ENCODE results near the gene SPPL2A. TPM values are rescaled to one million over a fixed set of nuclear protein-coding genes. Genes with fewer than 3 reads are reported as not detected.
A peak's percentile ranks its signal among the peaks of the same experiment; 100 is the strongest.
"Not testable (repeated sequence)": the region's sequence is repeated elsewhere in the genome, so short reads cannot be mapped to it uniquely, and the experiment has no call there.

Gene SPPL2A
- total RNA-seq, 1 experiment from 2014 or later, result 100 TPM

DNA sequence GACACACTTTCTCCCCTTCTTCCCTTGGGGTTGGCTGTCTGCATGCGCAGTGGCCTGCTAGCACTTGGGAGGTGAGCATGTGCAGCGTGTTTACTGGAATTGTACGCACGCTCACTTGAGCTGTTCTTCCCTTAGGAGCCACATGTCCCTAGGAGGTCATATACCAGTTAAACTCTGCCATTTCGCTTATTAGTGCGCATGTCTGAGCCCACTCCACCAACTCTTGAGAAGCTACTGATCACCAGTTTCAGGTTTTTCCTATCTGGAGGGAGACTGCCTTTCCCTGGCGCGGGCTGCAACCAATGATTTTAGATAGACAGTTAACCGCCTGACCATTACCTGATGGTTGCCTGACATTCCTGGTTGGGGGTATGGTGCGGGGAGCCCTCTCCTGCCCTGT lies 47.6 kb upstream of the SPPL2A start:
- peaks cover 27% of the 10 kb centered on the region for H3K4me1 ChIP-seq (ENCODE audit: insufficient read depth, low read length, poor library complexity, severe bottlenecking)
- intact Hi-C loops (cut with micrococcal nuclease; ENCODE audit: unreplicated experiment), result no loop called here
- no peak overlapping the region for H3K4me3 ChIP-seq (ENCODE audit: low read depth, low read length, poor library complexity, severe bottlenecking)
- DNase-seq (ENCODE audit: low spot score), result no peak
- no peaks in the 10 kb centered on the region for H3K9me3 ChIP-seq (ENCODE audit: low read depth, low read length, poor library complexity, severe bottlenecking)
- ChIA-PET POLR2A (ENCODE audit: low non-redundant PET) (no interaction called here), CTCF (no interaction called here)
- H3K36me3 ChIP-seq (ENCODE audit: insufficient read depth, low read length, poor library complexity, severe bottlenecking), result no peaks in the 10 kb centered on the region
- H3K27me3 ChIP-seq (replicated peaks; ENCODE audit: insufficient read depth, low read depth, low read length, poor library complexity), result no peaks in the 10 kb centered on the region
- TF ChIP-seq CTCF (conservative IDR thresholded peaks at IDR 0.05; ENCODE audit: low read depth, low read length) (no peak), EZH2 (IDR thresholded peaks at IDR 0.05; ENCODE audit: borderline replicate concordance, low read depth, low read length, poor library complexity, severe bottlenecking) (no peak)
- no TSS peak for BruUV-seq (replicated peaks)
- peak overlapping the region; percentile 58 for H3K27ac ChIP-seq (ENCODE audit: low read depth, low read length, poor library complexity, severe bottlenecking)

DNA sequence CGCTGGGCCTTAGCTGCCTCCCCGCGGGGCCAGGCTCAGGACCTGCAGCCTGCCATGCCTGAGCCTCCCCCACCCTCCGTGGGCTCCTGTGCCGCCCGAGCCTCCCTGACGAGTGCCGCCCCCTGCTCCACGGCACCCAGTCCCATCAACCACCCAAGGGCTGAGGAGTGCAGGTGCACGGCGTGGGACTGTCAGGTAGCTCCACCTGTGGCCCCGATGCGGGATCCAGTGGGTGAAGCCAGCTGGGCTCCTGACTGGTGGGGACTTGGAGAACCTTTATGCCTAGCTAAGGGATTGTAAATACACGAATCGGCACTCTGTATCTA lies 46.6 kb upstream of the SPPL2A start:
- intact Hi-C loops (cut with micrococcal nuclease; ENCODE audit: unreplicated experiment); H3K9me3 ChIP-seq (ENCODE audit: low read depth, low read length, poor library complexity, severe bottlenecking); POLR2A ChIA-PET (ENCODE audit: low non-redundant PET); DNase-seq (ENCODE audit: low spot score); H3K4me3 ChIP-seq (ENCODE audit: low read depth, low read length, poor library complexity, severe bottlenecking); H3K27ac ChIP-seq (ENCODE audit: low read depth, low read length, poor library complexity, severe bottlenecking); H3K27me3 ChIP-seq (replicated peaks; ENCODE audit: insufficient read depth, low read depth, low read length, poor library complexity); CTCF ChIA-PET; BruUV-seq (replicated peaks); H3K36me3 ChIP-seq (ENCODE audit: insufficient read depth, low read length, poor library complexity, severe bottlenecking): not testable (repeated sequence)
- peaks cover 35% of the 10 kb centered on the region for H3K4me1 ChIP-seq (ENCODE audit: insufficient read depth, low read length, poor library complexity, severe bottlenecking)

- H3K4me3 ChIP-seq (ENCODE audit: low read depth, low read length, poor library complexity, severe bottlenecking); intact Hi-C loops (cut with micrococcal nuclease; ENCODE audit: unreplicated experiment); CTCF ChIA-PET; H3K27ac ChIP-seq (ENCODE audit: low read depth, low read length, poor library complexity, severe bottlenecking); H3K27me3 ChIP-seq (replicated peaks; ENCODE audit: insufficient read depth, low read depth, low read length, poor library complexity); H3K9me3 ChIP-seq (ENCODE audit: low read depth, low read length, poor library complexity, severe bottlenecking); BruUV-seq (replicated peaks); DNase-seq (ENCODE audit: low spot score); POLR2A ChIA-PET (ENCODE audit: low non-redundant PET); H3K36me3 ChIP-seq (ENCODE audit: insufficient read depth, low read length, poor library complexity, severe bottlenecking): not testable (repeated sequence)
- H3K4me1 ChIP-seq (ENCODE audit: insufficient read depth, low read length, poor library complexity, severe bottlenecking), result peaks cover 35% of the 10 kb centered on the region
Measured at GRCh38 chr15:50811461-50812180, 46.1 kb upstream of the SPPL2A start.

GRCh38 chr15:50810128-50810527 lies 44.6 kb upstream of the SPPL2A start:
- ChIA-PET CTCF (no interaction called here), POLR2A (ENCODE audit: low non-redundant PET) (no interaction called here)
- no peaks in the 10 kb centered on the region for H3K9me3 ChIP-seq (ENCODE audit: low read depth, low read length, poor library complexity, severe bottlenecking)
- H3K27ac ChIP-seq (ENCODE audit: low read depth, low read length, poor library complexity, severe bottlenecking), result no peak overlapping the region
- no peak overlapping the region for H3K4me3 ChIP-seq (ENCODE audit: low read depth, low read length, poor library complexity, severe bottlenecking)
- intact Hi-C loops (cut with micrococcal nuclease; ENCODE audit: unreplicated experiment), result no loop called here
- H3K27me3 ChIP-seq (replicated peaks; ENCODE audit: insufficient read depth, low read depth, low read length, poor library complexity), result no peaks in the 10 kb centered on the region
- no peak for DNase-seq (ENCODE audit: low spot score)
- no peaks in the 10 kb centered on the region for H3K36me3 ChIP-seq (ENCODE audit: insufficient read depth, low read length, poor library complexity, severe bottlenecking)
- no TSS peak for BruUV-seq (replicated peaks)
- TF ChIP-seq EZH2 (IDR thresholded peaks at IDR 0.05; ENCODE audit: borderline replicate concordance, low read depth, low read length, poor library complexity, severe bottlenecking) (no peak), CTCF (conservative IDR thresholded peaks at IDR 0.05; ENCODE audit: low read depth, low read length) (no peak)
- peaks cover 35% of the 10 kb centered on the region for H3K4me1 ChIP-seq (ENCODE audit: insufficient read depth, low read length, poor library complexity, severe bottlenecking)

Measured in A673 (cell line).